Psoas muscle (tissue), 8 donors: ENCODE data around the gene FGF14. TPM values are rescaled to one million over a fixed set of nuclear protein-coding genes. Genes with fewer than 3 reads are reported as not detected.
A peak's percentile ranks its signal among the peaks of the same experiment; 100 is the strongest.

Experiments used
- ATAC-seq, 4 donors: fragments of 200-7000 bp; cut with Tn5 transposase; one replicate each; pipeline ENCODE4 v1.9.1; 2020; ENCODE audit warnings: moderate library complexity in 3 of 4, mild to moderate bottlenecking in 2 of 4
- DNase-seq, 2 donors: peaks; one replicate each; pipeline ENCODE4 v3.0.0-alpha.2; 2020
- H3K27ac ChIP-seq: fragments of 200-600 bp; one replicate; pipeline ENCODE4 v1.8.0; 2022
- H3K27me3 ChIP-seq, 3 donors: fragments of 200-600 bp in 1 of 3; one replicate each; pipeline versions ENCODE4 v1.6.1 to v1.8.0; 2013 to 2022; ENCODE audit warnings: low read length in 2 of 3, mild to moderate bottlenecking in 2 of 3, moderate library complexity in 1 of 3; ENCODE audit not compliant: insufficient read depth in 3 of 3
- H3K36me3 ChIP-seq, 2 donors: fragments of 200-600 bp in 1 of 2; one replicate each; pipeline versions ENCODE4 v1.6.1 to v1.8.0; 2013 to 2022; ENCODE audit warnings: low read depth in 1 of 2, mild to moderate bottlenecking in 1 of 2, moderate library complexity in 1 of 2; ENCODE audit not compliant: insufficient read depth in 1 of 2
- H3K4me1 ChIP-seq: fragments of 200-600 bp; one replicate; pipeline ENCODE4 v1.8.0; 2022
- H3K4me3 ChIP-seq: fragments of 200-600 bp; one replicate; pipeline ENCODE4 v1.8.0; 2022; ENCODE audit warnings: mild to moderate bottlenecking
- H3K9me3 ChIP-seq: fragments of 200-600 bp; one replicate; pipeline ENCODE4 v1.8.0; 2022
- CTCF ChIP-seq: fragments of 200-600 bp; IDR thresholded peaks from one replicate; pipeline ENCODE4 v1.8.0; 2022; ENCODE audit warnings: antibody characterized with exemption
- WGBS, 3 donors: extraction: QIAGEN DNeasy Blood & Tissue Kit; methylation state at CpG; one replicate each; pipeline versions ENCODE4 v1.1.6 to v1.1.7; 2013; 5-methylcytosine and 5-hydroxymethylcytosine counted together
- intact Hi-C, 2 donors: fragments of 100-400 bp; cut with DNase I; formaldehyde crosslinking; loops; one replicate each; pipeline versions ENCODE4 v1.11.0 to v1.14.2; 2022
- polyA plus RNA-seq, 3 donors: library from polyadenylated mRNA; stranded (reverse); fragments of 200-250 nt; gene quantifications; one replicate each; pipeline ENCODE4 v1.2.3, GENCODE V29; 2013
- total RNA-seq, 4 donors: library from RNA; stranded (reverse); fragmentation: NEBNext Ultra II Directional in 2 of 4; extraction: Animal tissue kit (Norgen Biotek cat#: 25700) in 2 of 4; gene quantifications; one replicate each; pipeline versions ENCODE4 v1.2.1 to v1.2.4, GENCODE V29; 2021 to 2023
- donor health status: healthy with polysubstance abuse.
- donor health status: DM: no; HTN: no; CAD: no; lungs with moderate emphysema.
- donor health status: Bipolar disorder and iron deficiency.
- donor health status: healthy.
- donor health status: DM: yes; HTN: yes; CAD: no.
- donor health status: DM: no; HTN: no; CAD: no.
- donor health status: DM: no; HTN: no; CAD: no.
- donor health status: DM: yes; HTN: yes; CAD: no.

The FGF14 gene
- total and polyA plus RNA-seq, 7 donors: 0.01 to 0.05 (median 0.02) TPM; not detected in 4

- WGBS, 3 donors: 72 to 83% (median 73%) methylated on average over 4 of the region's 4 CpGs
- TF ChIP-seq CTCF: no peak
- Histone ChIP-seq H3K9me3 (no peaks in the 10 kb centered on the region), H3K4me1 (no peaks in the 10 kb centered on the region), H3K36me3 (no peaks in the 10 kb centered on the region), H3K4me3 (no peak overlapping the region), H3K27ac (no peak overlapping the region), H3K27me3 (no peaks in the 10 kb centered on the region)
- ATAC-seq: no peak
- intact Hi-C loops: no loop called here
- no peak for DNase-seq
Observed at GRCh38 chr13:101988140-101988539, 413.7 kb downstream of the FGF14 start.

GRCh38 chr13:101986316-101986715, 415.5 kb downstream of the FGF14 start:
- no peak overlapping the region for H3K4me3 ChIP-seq
- no peak for TF ChIP-seq CTCF
- no peaks in the 10 kb centered on the region for H3K9me3 ChIP-seq
- H3K27ac ChIP-seq: no peak overlapping the region
- WGBS, 3 donors: 69 to 80% (median 78%) methylated on average over 2 of the region's 2 CpGs
- intact Hi-C loops: no loop called here
- no peak for ATAC-seq
- no peaks in the 10 kb centered on the region for H3K36me3 ChIP-seq
- DNase-seq: no peak
- no peaks in the 10 kb centered on the region for H3K27me3 ChIP-seq
- H3K4me1 ChIP-seq: no peaks in the 10 kb centered on the region

GRCh38 chr13:101985321-101985720, 416.5 kb downstream of the FGF14 start:
- ATAC-seq: no peak
- intact Hi-C loops: no loop called here
- H3K9me3 ChIP-seq: no peaks in the 10 kb centered on the region
- no peak for DNase-seq
- 67 to 72% (median 70%) methylated on average over 3 of the region's 3 CpGs for WGBS, 3 donors
- H3K27me3 ChIP-seq: no peaks in the 10 kb centered on the region
- TF ChIP-seq CTCF: no peak
- H3K27ac ChIP-seq: no peak overlapping the region
- H3K4me1 ChIP-seq: no peaks in the 10 kb centered on the region
- no peak overlapping the region for H3K4me3 ChIP-seq
- no peaks in the 10 kb centered on the region for H3K36me3 ChIP-seq

- Histone ChIP-seq H3K9me3 (no peaks in the 10 kb centered on the region), H3K27ac (no peak overlapping the region), H3K36me3 (no peaks in the 10 kb centered on the region), H3K4me3 (no peak overlapping the region), H3K27me3 (no peaks in the 10 kb centered on the region), H3K4me1 (no peaks in the 10 kb centered on the region)
- ATAC-seq (peak; percentile 44 to 85 (median 62)), DNase-seq (no peak)
- no peak for TF ChIP-seq CTCF
- intact Hi-C loops: no loop called here
Observed at GRCh38 chr13:101982903-101983302, 418.9 kb downstream of the FGF14 start.

- Histone ChIP-seq H3K27me3 (no peaks in the 10 kb centered on the region), H3K9me3 (no peaks in the 10 kb centered on the region), H3K4me3 (no peak overlapping the region), H3K27ac (no peak overlapping the region), H3K36me3 (no peaks in the 10 kb centered on the region), H3K4me1 (no peaks in the 10 kb centered on the region)
- no peak for TF ChIP-seq CTCF
- ATAC-seq (no peak), DNase-seq (no peak)
- intact Hi-C loops: loop anchor here in 1 of 2 donors (10.0 kb wide), 1 partner anchor 115 kb away; no protein-coding TSS in a partner anchor
- 48 to 60% (median 49%) methylated on average over 3 of the region's 3 CpGs for WGBS, 3 donors
Observed at GRCh38 chr13:101979825-101980224, 422.0 kb downstream of the FGF14 start.
